A375 (cell line): ENCODE data around the gene FNDC10. TPM values are rescaled to one million over a fixed set of nuclear protein-coding genes. Genes with fewer than 3 reads are reported as not detected.

Source experiments
- total RNA-seq: library from RNA; depleted of rRNA; stranded (reverse); fragments of >200 nt; shearing (Covaris generic); gene quantifications from 2 replicates; pipeline ENCODE4 v1.2.3, GENCODE V29; 2014; rRNA removed

Gene FNDC10
- 3.6 and 6.1 TPM in 2 replicates for total RNA-seq

DNA sequence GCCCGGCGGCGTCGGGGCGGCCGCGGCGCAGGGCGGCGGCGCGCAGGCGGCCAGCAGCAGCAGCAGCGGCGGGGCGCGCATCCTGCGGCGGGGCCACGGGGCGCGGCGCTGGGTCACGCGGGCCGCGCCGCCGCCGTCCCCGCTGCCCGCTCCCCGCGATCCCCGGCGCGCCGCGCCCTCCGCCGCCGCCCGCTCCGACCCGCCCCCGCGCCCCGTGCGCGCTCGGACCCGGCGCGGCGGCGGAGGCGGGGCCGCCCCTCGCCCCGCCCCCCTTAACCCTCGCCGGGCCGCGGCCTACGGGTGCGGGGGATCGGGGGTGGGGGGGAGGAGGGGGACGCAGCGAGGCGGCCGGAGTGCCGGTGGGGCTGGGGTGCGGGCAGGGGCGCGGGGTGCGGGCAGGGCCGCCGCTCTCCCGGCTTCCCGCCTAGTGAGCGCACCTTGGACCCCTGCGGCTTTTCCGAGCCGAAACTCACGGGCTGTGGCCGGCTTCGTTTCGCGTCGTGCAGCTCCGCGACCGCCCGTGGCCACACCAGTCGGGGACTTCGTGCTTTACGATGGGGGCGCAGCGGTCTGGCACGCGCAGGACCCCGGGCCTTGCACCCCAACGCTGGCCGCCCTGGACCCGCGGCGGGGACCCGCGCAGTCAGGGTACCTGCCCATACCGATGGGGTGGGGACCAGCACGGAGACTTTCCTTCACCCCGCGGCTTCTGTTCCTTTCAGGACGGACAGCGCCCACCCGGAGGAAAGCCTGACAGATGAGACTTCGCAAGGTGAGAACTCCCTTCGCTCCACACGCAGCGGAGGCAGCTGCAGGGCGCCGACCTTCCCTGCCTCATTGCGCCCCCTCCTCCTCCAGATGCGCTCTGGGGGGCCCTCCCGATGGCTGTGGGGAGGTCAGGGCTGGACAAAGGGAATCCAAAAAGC lies at the start of gene FNDC10:
TSS of gene FNDC10 (minus strand) at position 201 of the 926 bp plus-strand sequence. CDS start at position 81, 120 bp downstream.

GRCh38 chr1:1631782-1632420 lies 32.0 kb upstream of the FNDC10 start, which contains the start of gene MMP23B:
TSS of gene MMP23B (plus strand) at chr1:1632173. CDS start at chr1:1632219, 46 bp downstream.

DNA sequence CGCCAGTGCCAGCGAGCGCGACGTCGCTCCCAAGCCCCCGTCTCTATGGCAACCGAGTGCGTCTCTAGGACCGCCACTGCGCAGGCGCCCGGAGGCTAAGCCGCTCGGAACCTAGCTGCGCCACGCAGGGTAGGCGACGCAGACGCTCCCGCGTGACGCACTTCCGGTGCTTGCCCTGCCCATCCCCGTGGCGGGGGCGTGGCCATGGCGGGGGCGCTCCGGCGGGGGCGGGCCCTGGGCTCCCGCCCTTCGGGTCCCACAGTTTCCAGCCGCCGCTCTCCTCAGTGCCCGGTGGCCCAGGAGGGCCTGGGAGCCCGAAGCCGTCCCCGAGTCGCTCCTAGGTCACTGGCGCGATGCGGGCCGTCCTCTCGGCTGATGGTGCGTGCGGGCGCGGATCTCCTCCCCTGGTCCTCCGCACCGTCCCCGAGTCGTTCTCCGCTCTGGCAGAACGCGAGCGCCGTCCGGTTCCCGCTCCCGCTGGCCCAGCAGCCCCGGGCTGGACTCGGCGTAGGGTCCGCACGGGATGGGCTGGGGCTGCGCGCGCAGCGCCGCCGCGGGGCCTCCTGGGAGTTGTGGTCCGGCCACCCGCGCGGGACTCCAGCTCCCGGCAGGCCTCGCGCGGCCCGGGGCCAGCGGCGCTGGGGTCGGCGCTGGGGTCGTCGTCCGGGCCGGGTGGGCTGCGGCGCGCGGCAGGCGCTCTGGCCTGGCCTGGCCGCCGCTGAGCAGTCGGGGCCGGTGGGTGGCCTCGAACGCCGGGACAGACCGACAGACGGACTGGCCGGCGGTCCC lies 15.5 kb upstream of the FNDC10 start, which contains the start of gene MIB2:
TSS of gene MIB2 (plus strand) at position 245 of the 789 bp plus-strand sequence. CDS start 7,953 bp downstream, outside the sequence.

DNA sequence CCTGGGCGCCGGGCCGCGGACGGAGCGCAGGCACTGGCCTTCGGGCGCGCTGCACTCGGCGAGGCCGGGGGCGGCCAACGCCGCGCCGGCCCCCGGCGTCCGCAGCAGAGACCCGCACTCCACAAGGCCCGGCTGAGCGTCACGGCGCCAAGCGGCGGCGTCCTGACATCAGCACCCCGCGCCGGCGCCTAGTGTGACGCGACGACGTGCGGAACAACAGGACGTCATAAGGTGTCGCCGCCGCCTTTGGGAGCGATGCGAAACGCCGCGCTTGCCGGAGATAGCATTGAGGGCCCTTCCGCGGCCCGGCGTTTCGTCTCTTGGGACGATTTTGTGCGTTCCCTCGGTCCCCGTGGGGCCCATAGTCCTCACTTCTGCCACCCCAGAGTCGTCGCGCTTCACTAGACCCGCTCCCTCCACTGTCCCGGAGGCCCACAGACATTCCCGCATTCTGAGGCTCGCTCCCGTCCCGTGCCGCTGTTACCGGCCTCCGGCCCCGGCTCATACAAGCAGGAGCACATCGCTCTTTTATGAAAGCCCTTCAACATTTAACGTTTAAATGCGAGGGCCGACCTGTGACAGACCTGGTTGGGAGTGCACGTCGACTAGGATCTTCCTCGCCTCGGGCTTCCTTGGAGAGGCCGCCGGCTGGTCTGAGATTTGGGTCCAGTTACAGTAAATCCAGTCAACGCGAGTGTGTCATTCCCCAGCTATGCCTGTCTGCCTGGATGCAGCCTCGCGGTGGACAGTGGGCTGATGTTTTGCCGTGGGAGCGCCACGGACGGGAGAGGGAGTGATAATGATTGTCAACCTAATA lies 25.0 kb downstream of the FNDC10 start, which contains the start of gene SSU72:
TSS of gene SSU72 (minus strand) at position 143 of the 817 bp plus-strand sequence. CDS start 306 bp downstream, outside the sequence.

Other genes starting within 250 kb of the FNDC10 start
- 0.77 TPM in 1 of 2 replicates, not detected in the other for gene MXRA8, start 241.6 kb downstream of the FNDC10 start, total RNA-seq
- 307 and 311 TPM in 2 replicates for gene AURKAIP1, start 224.9 kb downstream of the FNDC10 start, total RNA-seq
- gene CCNL2, start 200.8 kb downstream of the FNDC10 start, total RNA-seq, result 221 and 241 TPM in 2 replicates
- 286 and 336 TPM in 2 replicates for gene MRPL20, start 192.8 kb downstream of the FNDC10 start, total RNA-seq
- not detected in 2 replicates for gene ANKRD65, start 178.9 kb downstream of the FNDC10 start, total RNA-seq
- gene VWA1, start 164.4 kb downstream of the FNDC10 start, total RNA-seq, result 1.9 and 4.9 TPM in 2 replicates
- not detected in 2 replicates for gene ATAD3C, start 150.4 kb downstream of the FNDC10 start, total RNA-seq
- gene ATAD3B, start 128.4 kb downstream of the FNDC10 start, total RNA-seq, result 52.9 and 59.0 TPM in 2 replicates
- 102 and 114 TPM in 2 replicates for gene ATAD3A, start 88.0 kb downstream of the FNDC10 start, total RNA-seq
- gene TMEM240, start 59.5 kb downstream of the FNDC10 start, total RNA-seq, result 0.27 TPM in 1 of 2 replicates, not detected in the other
- gene SSU72, start 25.3 kb downstream of the FNDC10 start, total RNA-seq, result 106 and 107 TPM in 2 replicates
- gene MIB2, start 15.4 kb upstream of the FNDC10 start, total RNA-seq, result 56.6 and 59.9 TPM in 2 replicates
- gene MMP23B, start 32.0 kb upstream of the FNDC10 start, total RNA-seq, result 0.08 and 1.4 TPM in 2 replicates
- 21.3 and 22.3 TPM in 2 replicates for gene CDK11B, start 58.9 kb upstream of the FNDC10 start, total RNA-seq
- 19.3 and 21.4 TPM in 2 replicates for gene SLC35E2B, start 92.7 kb upstream of the FNDC10 start, total RNA-seq
- gene CDK11A, start 124.2 kb upstream of the FNDC10 start, total RNA-seq, result 36.1 and 38.4 TPM in 2 replicates
- 53.4 and 60.2 TPM in 2 replicates for gene NADK, start 178.3 kb upstream of the FNDC10 start, total RNA-seq